Right cardiac atrium (tissue), 5 donors: ENCODE data around the gene CLMP. TPM values are rescaled to one million over a fixed set of nuclear protein-coding genes. Genes with fewer than 3 reads are reported as not detected.

ENCODE experiments used
- ATAC-seq, 2 donors: fragments of 200-7000 bp; cut with Tn5 transposase; one replicate each; pipeline versions ENCODE4 v1.8.0 to v1.9.1; 2020; ENCODE audit warnings: moderate library complexity in 2 of 2, mild to moderate bottlenecking in 1 of 2
- DNase-seq, 3 donors: peaks; one replicate each; pipeline ENCODE4 v3.0.0-alpha.2; 2020
- H3K27ac ChIP-seq: one replicate; pipeline ENCODE4 v1.5.1; 2013; ENCODE audit warnings: mild to moderate bottlenecking, low read length, control low read depth, moderate library complexity
- H3K27me3 ChIP-seq: one replicate; pipeline ENCODE4 v1.6.1; 2013; ENCODE audit not compliant: control insufficient read depth, insufficient read depth
- H3K4me1 ChIP-seq: one replicate; pipeline ENCODE4 v1.6.1; 2013; ENCODE audit warnings: low read length; ENCODE audit not compliant: control insufficient read depth, insufficient read depth
- H3K4me3 ChIP-seq: one replicate; pipeline ENCODE4 v1.5.1; 2013; ENCODE audit warnings: low read length, control low read depth
- H3K9me3 ChIP-seq: one replicate; pipeline ENCODE4 v1.6.1; 2013; ENCODE audit warnings: low read length; ENCODE audit not compliant: control insufficient read depth
- WGBS: extraction: QIAGEN DNeasy Blood & Tissue Kit; methylation state at CpG from one replicate; pipeline ENCODE4 v1.1.7; 2013; 5-methylcytosine and 5-hydroxymethylcytosine counted together
- intact Hi-C, 4 donors: fragments of 100-400 bp; cut with DNase I; formaldehyde crosslinking; loops; one replicate each; pipeline versions ENCODE4 v1.11.0 to v1.14.0; 2022 to 2023
- polyA plus RNA-seq: library from polyadenylated mRNA; stranded (reverse); fragments of 200-250 nt; gene quantifications from one replicate; pipeline ENCODE4 v1.2.3, GENCODE V29; 2013
- total RNA-seq, 4 donors: library from RNA; stranded (reverse); fragmentation: NEBNext Ultra II Directional; extraction: Animal tissue kit (Norgen Biotek cat#: 25700); gene quantifications; one replicate each; pipeline ENCODE4 v1.2.1, GENCODE V29; 2021
- donor health status: healthy with polysubstance abuse.
- donor health status: DM: no; HTN: yes; CAD: no.
- donor health status: DM: no; HTN: no; CAD: no.
- donor health status: DM: no; HTN: yes; CAD: no; lungs with severe emphysema.
- donor health status: DM: yes; HTN: yes; CAD: no.

CLMP gene
- total and polyA plus RNA-seq, 5 donors: 5.0 to 34.1 (median 18.9) TPM

DNA sequence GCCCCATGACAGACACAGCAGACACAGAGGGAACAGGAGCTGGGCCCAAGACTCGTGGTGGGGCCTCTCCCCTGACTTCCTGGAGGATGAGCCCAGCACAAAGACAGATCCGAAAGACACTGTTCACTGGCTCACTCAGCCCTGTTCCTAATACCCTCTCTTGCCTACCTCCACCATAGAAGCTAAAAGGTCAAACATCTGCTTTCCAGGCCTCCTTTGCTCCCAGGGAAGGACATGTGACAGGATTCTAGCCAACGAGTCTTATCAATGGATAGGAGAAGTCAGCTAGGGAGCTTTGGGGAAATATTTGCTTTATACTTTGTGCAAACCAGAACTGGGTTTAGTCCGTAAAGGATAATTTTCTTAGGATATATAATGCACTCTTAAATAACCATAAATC is 8.4 kb upstream of the CLMP start:
- no peak overlapping the region for H3K4me3 ChIP-seq
- no peaks in the 10 kb centered on the region for H3K4me1 ChIP-seq
- no peaks in the 10 kb centered on the region for H3K9me3 ChIP-seq
- H3K27me3 ChIP-seq: no peaks in the 10 kb centered on the region
- intact Hi-C loops: no loop called here
- ATAC-seq (no peak), DNase-seq (no peak)
- no peak overlapping the region for H3K27ac ChIP-seq
- 52% methylated on average over 4 of the region's 4 CpGs for WGBS

GRCh38 chr11:123202155-123203151 is 7.4 kb upstream of the CLMP start:
- H3K9me3 ChIP-seq: no peaks in the 10 kb centered on the region
- no peak overlapping the region for H3K27ac ChIP-seq
- intact Hi-C loops: no loop called here
- DNase-seq: peak in 2 of 3 donors; percentile 67 to 73
- H3K4me3 ChIP-seq: no peak overlapping the region
- peak; percentile 76 to 91 for ATAC-seq
- WGBS: 44% methylated on average over 10 of the region's 10 CpGs
- H3K27me3 ChIP-seq: no peaks in the 10 kb centered on the region
- H3K4me1 ChIP-seq: no peaks in the 10 kb centered on the region

DNA sequence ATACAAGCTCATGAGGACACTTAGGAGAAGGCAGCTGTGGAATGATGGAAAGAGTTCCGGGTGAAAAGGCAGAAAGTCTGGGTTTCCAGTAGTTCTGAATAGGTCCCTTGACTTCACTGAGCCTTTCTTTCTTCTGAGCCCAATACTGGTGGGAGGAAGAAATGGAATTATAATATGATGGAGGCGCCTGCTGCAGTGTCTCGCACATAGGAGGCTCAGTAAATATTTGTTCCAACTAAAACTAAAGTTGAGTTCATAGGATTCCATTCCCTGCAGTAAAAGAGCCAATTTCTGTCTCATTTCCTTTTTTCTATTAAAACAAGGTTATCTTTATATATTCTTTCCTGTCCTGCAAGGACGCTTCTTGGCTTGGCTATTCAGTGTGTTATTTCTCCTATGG is 5.2 kb upstream of the CLMP start:
- ATAC-seq (no peak), DNase-seq (no peak)
- no peak overlapping the region for H3K4me3 ChIP-seq
- 46% methylated on average over 4 of the region's 4 CpGs for WGBS
- intact Hi-C loops: no loop called here
- H3K27me3 ChIP-seq: no peaks in the 10 kb centered on the region
- no peak overlapping the region for H3K27ac ChIP-seq
- no peaks in the 10 kb centered on the region for H3K4me1 ChIP-seq
- no peaks in the 10 kb centered on the region for H3K9me3 ChIP-seq

GRCh38 chr11:123197711-123198110 is 2.7 kb upstream of the CLMP start:
- intact Hi-C loops: no loop called here
- no peak for ATAC-seq
- 80% methylated on average over 4 of the region's 4 CpGs for WGBS

GRCh38 chr11:123196060-123196714 is 1.1 kb upstream of the CLMP start:
- DNase-seq (peak in 1 of 3 donors; percentile 61), ATAC-seq (peak; percentile 17 to 32)
- WGBS: 31% methylated on average over 34 of the region's 34 CpGs
- Histone ChIP-seq H3K4me1 (no peaks in the 10 kb centered on the region), H3K9me3 (no peaks in the 10 kb centered on the region), H3K27me3 (no peaks in the 10 kb centered on the region), H3K4me3 (peak overlapping the region; percentile 37), H3K27ac (no peak overlapping the region)
- intact Hi-C loops: no loop called here

More at GRCh38 chr11:123197711-123198110, 2.7 kb upstream of the CLMP start:
- Histone ChIP-seq H3K9me3 (no peaks in the 10 kb centered on the region), H3K27ac (no peak overlapping the region), H3K4me3 (no peak overlapping the region), H3K4me1 (no peaks in the 10 kb centered on the region), H3K27me3 (no peaks in the 10 kb centered on the region)
- DNase-seq: no peak

DNA sequence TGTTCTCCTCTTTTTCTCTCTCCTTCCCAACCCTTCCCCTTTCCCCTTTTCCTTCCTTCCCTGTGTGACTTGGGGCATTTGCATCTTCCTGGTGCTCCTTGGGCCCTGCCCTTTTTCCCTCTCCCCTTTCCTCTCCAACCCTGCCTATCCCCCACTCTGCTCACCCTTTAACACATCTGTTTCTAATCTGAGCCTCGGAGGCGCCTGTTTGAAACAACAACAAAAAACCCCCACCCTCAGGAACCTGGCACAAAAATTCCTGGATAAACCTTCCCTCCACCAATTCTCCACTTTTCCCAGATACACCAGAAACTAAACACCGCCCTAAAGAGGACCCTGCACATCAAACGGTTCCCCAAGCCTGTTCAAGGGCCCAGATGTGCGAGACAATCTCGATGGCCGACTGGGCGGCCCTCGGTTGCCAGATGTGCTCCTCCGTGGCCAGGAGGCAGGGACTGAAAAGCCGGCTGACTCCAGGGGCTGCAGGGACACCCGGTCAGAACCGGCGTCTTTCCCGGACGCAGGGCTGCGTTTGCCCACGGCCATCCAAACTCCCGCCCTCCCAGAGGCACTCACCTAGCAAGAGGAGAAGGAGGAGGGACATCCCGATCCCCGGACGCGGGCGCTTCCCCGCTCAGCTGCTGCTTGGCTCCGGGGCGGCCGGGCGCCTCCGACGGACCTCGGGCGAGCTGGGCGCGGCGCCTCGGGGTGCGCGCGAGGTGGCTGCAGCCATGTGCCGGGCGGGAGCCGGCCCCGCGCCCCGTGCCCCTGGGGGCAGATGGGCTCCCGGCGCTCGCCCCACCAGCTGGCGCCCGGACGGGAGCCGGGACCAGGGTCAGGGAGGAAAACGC is 486 bp downstream of the CLMP start:
- H3K4me1 ChIP-seq: peaks cover 2% of the 10 kb centered on the region

DNA sequence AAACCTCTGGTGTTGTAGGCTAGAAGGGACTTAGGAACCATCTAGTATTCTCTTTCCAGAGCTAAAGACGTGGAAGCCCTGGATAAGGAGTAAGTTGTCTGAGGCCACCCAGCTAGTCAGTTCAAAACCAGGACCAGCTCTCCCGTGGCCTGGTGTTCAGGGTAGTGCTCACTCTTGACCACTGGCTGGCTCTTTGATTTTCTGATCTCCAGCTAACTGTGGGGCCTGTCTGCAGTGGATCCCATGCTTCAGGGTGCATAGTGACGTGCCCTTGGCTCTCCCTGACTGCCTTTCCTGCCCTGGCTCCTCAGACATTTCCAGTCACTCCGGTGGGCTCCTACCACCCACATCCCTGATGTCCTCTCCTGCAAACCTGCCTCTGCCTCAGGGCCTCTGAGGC is 1.3 kb downstream of the CLMP start:
- ATAC-seq: no peak
- intact Hi-C loops: no loop called here
- H3K4me3 ChIP-seq: peak overlapping the region; percentile 37
- H3K9me3 ChIP-seq: no peaks in the 10 kb centered on the region
- no peak overlapping the region for H3K27ac ChIP-seq
- H3K27me3 ChIP-seq: no peaks in the 10 kb centered on the region
- no peak for DNase-seq
- WGBS: 59% methylated on average over 4 of the region's 4 CpGs
- peaks cover 2% of the 10 kb centered on the region for H3K4me1 ChIP-seq

More for the DNA sequence above, 486 bp downstream of the CLMP start:
- Histone ChIP-seq H3K4me3 (peak overlapping the region; percentile 37), H3K27ac (no peak overlapping the region), H3K9me3 (no peaks in the 10 kb centered on the region), H3K27me3 (no peaks in the 10 kb centered on the region)
- intact Hi-C loops: no loop called here
- DNase-seq (peak in 2 of 3 donors; percentile 28 to 73), ATAC-seq (peak; percentile 49 to 60)
- 4% methylated on average over 54 of the region's 54 CpGs for WGBS

DNA sequence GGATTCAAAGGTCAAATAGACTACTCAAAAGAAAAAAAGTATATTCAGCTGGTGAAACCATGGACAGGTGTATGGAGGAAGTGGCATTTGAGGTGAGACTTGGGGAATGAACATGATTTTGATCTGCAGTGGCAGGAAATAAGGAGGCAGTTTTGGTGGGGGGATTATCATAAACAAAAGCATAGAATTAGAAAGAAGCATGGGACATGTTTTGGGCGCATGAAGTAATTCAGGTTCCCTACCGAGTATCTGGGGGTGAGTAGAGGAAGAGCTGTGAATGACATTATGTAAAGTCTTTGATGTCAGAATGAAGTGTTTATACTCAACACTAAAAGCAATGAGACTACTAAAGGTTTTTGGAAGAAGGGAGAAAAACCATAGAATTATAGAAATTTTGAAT is 3.1 kb downstream of the CLMP start:
- no peak overlapping the region for H3K4me3 ChIP-seq
- intact Hi-C loops: no loop called here
- WGBS: 89% methylated on average over 2 of the region's 2 CpGs
- no peaks in the 10 kb centered on the region for H3K9me3 ChIP-seq
- ATAC-seq: no peak
- H3K27ac ChIP-seq: no peak overlapping the region
- no peaks in the 10 kb centered on the region for H3K27me3 ChIP-seq
- DNase-seq: no peak
- peaks cover 2% of the 10 kb centered on the region for H3K4me1 ChIP-seq

DNA sequence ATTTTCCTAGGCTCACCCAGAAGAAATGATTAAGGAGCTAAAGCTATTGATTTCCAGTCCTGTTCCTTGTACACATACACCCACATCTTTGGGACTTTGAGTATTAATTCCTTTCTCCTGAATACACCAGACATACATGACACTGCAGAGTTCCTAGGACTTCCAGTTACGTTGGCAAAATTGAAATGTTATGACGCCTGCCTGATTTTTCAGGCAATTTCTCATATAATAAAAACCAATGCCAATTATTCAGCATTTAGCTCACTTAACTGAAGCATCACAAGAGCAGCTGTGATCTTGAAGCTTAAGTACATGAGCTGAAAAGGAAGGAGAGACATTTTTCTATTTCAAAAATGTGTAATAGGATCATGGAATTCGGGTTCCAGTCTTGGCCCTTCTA is 4.5 kb downstream of the CLMP start:
- Histone ChIP-seq H3K9me3 (no peaks in the 10 kb centered on the region), H3K27me3 (no peaks in the 10 kb centered on the region), H3K4me1 (peaks cover 2% of the 10 kb centered on the region), H3K27ac (no peak overlapping the region), H3K4me3 (no peak overlapping the region)
- intact Hi-C loops: no loop called here
- ATAC-seq: no peak
- no peak for DNase-seq
- WGBS: 73% methylated on average over 3 of the region's 3 CpGs

DNA sequence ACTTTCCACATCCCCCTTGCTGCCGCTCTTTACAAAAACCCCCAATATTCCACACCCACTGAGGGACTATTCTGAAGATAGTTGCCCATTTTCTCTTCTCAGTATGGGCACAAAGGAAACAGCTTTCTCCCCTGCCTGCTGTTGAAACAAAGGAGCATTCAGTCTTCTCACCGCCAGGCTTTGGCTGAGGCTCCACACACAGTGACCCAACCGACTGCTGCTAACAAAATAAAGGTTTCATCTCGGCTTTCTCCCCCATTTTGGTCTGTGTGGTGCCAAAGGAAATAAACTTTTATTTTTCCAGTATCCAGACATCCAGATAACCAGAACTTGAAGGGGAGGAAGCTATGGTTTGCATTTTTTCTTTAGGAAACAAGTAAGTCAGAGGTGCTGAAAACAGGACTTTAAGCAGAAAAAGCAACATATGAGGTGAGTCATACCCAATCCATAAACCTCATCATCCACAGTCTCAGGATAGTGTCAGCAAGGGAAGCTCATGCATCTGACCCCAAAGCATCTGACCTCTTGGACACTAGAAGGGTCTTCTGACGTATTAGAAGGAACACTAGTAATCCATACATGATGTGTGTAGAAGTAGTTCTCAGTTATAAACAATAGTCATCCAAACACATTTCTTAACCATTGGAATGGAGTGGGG is 6.4 kb downstream of the CLMP start:
- H3K4me1 ChIP-seq: peaks cover 2% of the 10 kb centered on the region
- ATAC-seq (peak; percentile 71 to 78), DNase-seq (peak in 2 of 3 donors; percentile 54 to 80)
- H3K9me3 ChIP-seq: no peaks in the 10 kb centered on the region
- intact Hi-C loops: no loop called here
- no peak overlapping the region for H3K4me3 ChIP-seq
- WGBS: 30% methylated on average over 5 of the region's 5 CpGs
- peak overlapping the region; percentile 49 for H3K27ac ChIP-seq
- no peaks in the 10 kb centered on the region for H3K27me3 ChIP-seq
